IPS-NIHi11 (cell line): ENCODE data around the gene KCNQ1.
A peak's percentile ranks its signal among the peaks of the same experiment; 100 is the strongest.

Experiments used
- DNase-seq: peaks from one replicate; pipeline ENCODE4 v3.0.0; 2012; ENCODE audit warnings: mixed read lengths, low spot score

KCNQ1 gene

GRCh38 chr11:2716376-2717095 is 271.7 kb downstream of the KCNQ1 start:
- no peak for DNase-seq

- no peak for DNase-seq
These were observed 272.9 kb downstream of the KCNQ1 start for GRCh38 chr11:2717561-2718325.

- no peak for DNase-seq
These were observed 274.1 kb downstream of the KCNQ1 start for GRCh38 chr11:2718817-2719438.

GRCh38 chr11:2719831-2720590 is 275.2 kb downstream of the KCNQ1 start:
- DNase-seq: no peak

- peak; percentile 76 for DNase-seq
These were observed 276.6 kb downstream of the KCNQ1 start for GRCh38 chr11:2721210-2721916.

GRCh38 chr11:2722955-2723354 is 278.1 kb downstream of the KCNQ1 start:
- no peak for DNase-seq

GRCh38 chr11:2724104-2724503 is 279.3 kb downstream of the KCNQ1 start:
- DNase-seq: no peak

GRCh38 chr11:2724653-2725367 is 280.0 kb downstream of the KCNQ1 start:
- no peak for DNase-seq

- no peak for DNase-seq
These were observed 280.8 kb downstream of the KCNQ1 start for GRCh38 chr11:2725368-2726300.

- no peak for DNase-seq
These were observed 282.2 kb downstream of the KCNQ1 start for GRCh38 chr11:2726964-2727363.

- DNase-seq: no peak
These were observed 283.4 kb downstream of the KCNQ1 start for GRCh38 chr11:2728128-2728662.

- no peak for DNase-seq
These were observed 284.0 kb downstream of the KCNQ1 start for GRCh38 chr11:2728663-2729332.

- no peak for DNase-seq
These were observed 285.0 kb downstream of the KCNQ1 start for GRCh38 chr11:2729841-2730240.

- no peak for DNase-seq
These were observed 285.7 kb downstream of the KCNQ1 start for GRCh38 chr11:2730272-2731129.

- DNase-seq: no peak
These were observed 286.6 kb downstream of the KCNQ1 start for GRCh38 chr11:2731130-2732125.

GRCh38 chr11:2732261-2732939 is 287.6 kb downstream of the KCNQ1 start:
- DNase-seq: no peak
